Measurements from ENCODE around the gene ZNF503.
A peak's percentile ranks its signal among the peaks of the same experiment; 100 is the strongest.

ZNF503 gene

GRCh38 chr10:75430000-75430763, 28.6 kb upstream of the ZNF503 start:
- DNase-seq, result peak; percentile 53

GRCh38 chr10:75429159-75429827, 27.7 kb upstream of the ZNF503 start:
- DNase-seq, result no peak

GRCh38 chr10:75428434-75429158, 27.0 kb upstream of the ZNF503 start:
- DNase-seq, result no peak

GRCh38 chr10:75427951-75428350, 26.4 kb upstream of the ZNF503 start:
- DNase-seq, result no peak

- DNase-seq, result no peak
Observed at GRCh38 chr10:75426880-75427279, 25.3 kb upstream of the ZNF503 start.

- DNase-seq, result no peak
Observed at GRCh38 chr10:75425291-75426079, 23.9 kb upstream of the ZNF503 start.

GRCh38 chr10:75424571-75424970, 23.0 kb upstream of the ZNF503 start:
- DNase-seq, result no peak

- DNase-seq, result no peak
Observed at GRCh38 chr10:75422913-75423312, 21.3 kb upstream of the ZNF503 start.

- DNase-seq, result no peak
Observed at GRCh38 chr10:75418712-75419111, 17.1 kb upstream of the ZNF503 start.

- no peak for DNase-seq
Observed at GRCh38 chr10:75418293-75418692, 16.7 kb upstream of the ZNF503 start.

GRCh38 chr10:75417522-75417927, 16.0 kb upstream of the ZNF503 start:
- peak; percentile 34 for DNase-seq

- no peak for DNase-seq
Observed at GRCh38 chr10:75414527-75414926, 13.0 kb upstream of the ZNF503 start.

GRCh38 chr10:75410132-75411005, 8.8 kb upstream of the ZNF503 start:
- no peak for DNase-seq

GRCh38 chr10:75408911-75409885, 7.6 kb upstream of the ZNF503 start:
- DNase-seq, result peak; percentile 78

- DNase-seq, result no peak
Observed at GRCh38 chr10:75408509-75408875, 6.9 kb upstream of the ZNF503 start.

GRCh38 chr10:75407713-75408508, 6.3 kb upstream of the ZNF503 start:
- DNase-seq, result no peak

- DNase-seq, result no peak
Observed at GRCh38 chr10:75407224-75407712, 5.7 kb upstream of the ZNF503 start.

GRCh38 chr10:75406462-75407223, 5.1 kb upstream of the ZNF503 start:
- DNase-seq, result no peak
